Adrenal gland (tissue), 12 donors: ENCODE results near the gene CACYBP. TPM values are rescaled to one million over a fixed set of nuclear protein-coding genes. Genes with fewer than 3 reads are reported as not detected.

ENCODE experiments used
- DNase-seq, 7 donors: peaks; one replicate each; pipeline ENCODE4 v3.0.0-alpha.2; 2019 to 2020
- H3K27ac ChIP-seq, 5 donors: fragments of 200-600 bp; sonication (generic) in 4 of 5; 1 replicate in 3 of 5; 2 replicates in 2 of 5; pipeline versions ENCODE4 v1.5.1 to v1.8.0; 2016 to 2020; ENCODE audit warnings: mild to moderate bottlenecking in 1 of 5
- H3K27me3 ChIP-seq: fragments of 200-600 bp; 2 replicates; pipeline ENCODE4 v1.8.0; 2021
- H3K36me3 ChIP-seq, 2 donors: fragments of 200-600 bp; replicated peaks in 1 of 2; 1 replicate in 1 of 2; 2 replicates in 1 of 2; pipeline versions ENCODE4 v1.5.1 to v1.8.0; 2018 to 2022
- H3K4me1 ChIP-seq, 2 donors: fragments of 200-600 bp; replicated peaks in 1 of 2; 1 replicate in 1 of 2; 2 replicates in 1 of 2; pipeline versions ENCODE4 v1.5.1 to v1.8.0; 2018 to 2021
- H3K4me3 ChIP-seq, 4 donors: fragments of 200-600 bp; sonication (generic) in 3 of 4; one replicate each; pipeline ENCODE4 v1.5.1; 2016 to 2018
- H3K9me3 ChIP-seq, 3 donors: fragments of 200-600 bp; sonication (generic) in 1 of 3; replicated peaks in 1 of 3; 1 replicate in 2 of 3; 2 replicates in 1 of 3; pipeline versions ENCODE4 v1.5.1 to v1.8.0; 2016 to 2021
- CTCF ChIP-seq, 6 experiments: fragments of 450-650 bp in 4 of 6; fragments of 200-600 bp in 2 of 6; sonication (generic) in 1 of 6; IDR thresholded peaks; 1 replicate in 5 of 6; 2 replicates in 1 of 6; pipeline versions ENCODE4 v1.5.1 to v1.8.0; 2016 to 2021; ENCODE audit warnings: antibody characterized with exemption in 6 of 6, mild to moderate bottlenecking in 2 of 6, moderate library complexity in 1 of 6
- POLR2A ChIP-seq, 2 donors: fragments of 450-650 bp; IDR thresholded peaks; one replicate each; pipeline ENCODE4 v1.6.1; 2017; ENCODE audit warnings: antibody characterized with exemption in 2 of 2, mild to moderate bottlenecking in 2 of 2, moderate library complexity in 1 of 2
- WGBS, 4 donors: extraction: QIAGEN DNeasy Blood & Tissue Kit in 2 of 4; methylation state at CpG; one replicate each; pipeline versions ENCODE4 v1.1.5 to v1.1.7; 2013 to 2017; 5-methylcytosine and 5-hydroxymethylcytosine counted together
- intact Hi-C, 2 donors: fragments of 100-400 bp; cut with DNase I; formaldehyde crosslinking; loops; one replicate each; pipeline versions ENCODE4 v1.14.1 to v1.15.0; 2022 to 2023
- polyA plus RNA-seq, 3 donors: library from polyadenylated mRNA; stranded (reverse); fragments of 200-250 nt in 2 of 3; fragments of 350-450 nt in 1 of 3; fragmentation: Illumina TruSeq in 1 of 3; extraction: RNeasy Lipid Tissue Mini Kit (QIAGEN cat#74804) in 1 of 3; gene quantifications; one replicate each; pipeline ENCODE4 v1.2.3, GENCODE V29; 2013 to 2014
- small RNA-seq, 2 donors: library from RNA; depleted of rRNA; stranded (forward); fragments of <200 nt; gene quantifications; one replicate each; pipeline ENCODE3, GENCODE V24; 2016
- total RNA-seq, 9 donors: library from RNA; depleted of rRNA in 4 of 9; stranded (reverse); fragments of >200 nt in 4 of 9; fragments of 120-200 nt in 1 of 9; fragmentation: NEBNext Ultra II Directional in 1 of 9; extraction: Animal tissue kit (Norgen Biotek cat#: 25700) in 1 of 9; gene quantifications; one replicate each; pipeline versions ENCODE4 v1.1.0 to v1.2.4, GENCODE V29; 2013 to 2023
- donor health status: healthy with polysubstance abuse.
- donor health status: Bipolar disorder and iron deficiency.
- donor health status: DM: yes; HTN: yes; CAD: no.
- donor health status: DM: no; HTN: no; CAD: no.
- donor health status: DM: no; HTN: no; CAD: no.
- donor health status: DM: yes; HTN: yes; CAD: no.

The CACYBP gene
- total and polyA plus RNA-seq, 12 donors: 18.7 to 244 (median 60.0) TPM

GRCh38 chr1:175045097-175045496 lies 45.4 kb downstream of the CACYBP start:
- peaks cover 5% of the 10 kb centered on the region for H3K27me3 ChIP-seq
- H3K4me3 ChIP-seq: no peak overlapping the region
- no peaks in the 10 kb centered on the region for H3K9me3 ChIP-seq
- intact Hi-C loops: no loop called here
- no peak for DNase-seq
- no peaks in the 10 kb centered on the region for H3K4me1 ChIP-seq
- no peaks in the 10 kb centered on the region for H3K36me3 ChIP-seq
- WGBS, 4 donors: 92 to 95% (median 94%) methylated on average over 17 to 19 of the region's 19 CpGs
- TF ChIP-seq CTCF (IDR thresholded peaks at IDR 0.05) (no peak), POLR2A (IDR thresholded peaks at IDR 0.05) (no peak)
- no peak overlapping the region for H3K27ac ChIP-seq

- no peak overlapping the region for H3K4me3 ChIP-seq
- no peaks in the 10 kb centered on the region for H3K9me3 ChIP-seq
- peaks cover 5% of the 10 kb centered on the region for H3K27me3 ChIP-seq
- H3K4me1 ChIP-seq: no peaks in the 10 kb centered on the region
- TF ChIP-seq POLR2A (IDR thresholded peaks at IDR 0.05): no peak
- TF ChIP-seq CTCF (IDR thresholded peaks at IDR 0.05): no peak
- H3K36me3 ChIP-seq: no peaks in the 10 kb centered on the region
- no peak overlapping the region for H3K27ac ChIP-seq
- intact Hi-C loops: no loop called here
- 93 to 97% (median 95%) methylated on average over 32 of the region's 32 CpGs for WGBS, 4 donors
- no peak for DNase-seq
Measured at GRCh38 chr1:175045519-175045918, 45.8 kb downstream of the CACYBP start.

GRCh38 chr1:175050992-175051391 lies 51.2 kb downstream of the CACYBP start:
- Histone ChIP-seq H3K4me3 (no peak overlapping the region), H3K36me3 (no peaks in the 10 kb centered on the region), H3K9me3 (no peaks in the 10 kb centered on the region), H3K27me3 (peaks cover 5% of the 10 kb centered on the region), H3K4me1 (no peaks in the 10 kb centered on the region), H3K27ac (no peak overlapping the region)
- no peak for DNase-seq
- no peak for TF ChIP-seq CTCF (IDR thresholded peaks at IDR 0.05)
- TF ChIP-seq POLR2A (IDR thresholded peaks at IDR 0.05): no peak
- 76 to 93% (median 85%) methylated on average over 2 of the region's 2 CpGs for WGBS, 4 donors
- intact Hi-C loops: no loop called here

- H3K4me3 ChIP-seq: no peak overlapping the region
- H3K36me3 ChIP-seq: no peaks in the 10 kb centered on the region
- H3K27ac ChIP-seq: no peak overlapping the region
- DNase-seq: no peak
- intact Hi-C loops: no loop called here
- no peaks in the 10 kb centered on the region for H3K9me3 ChIP-seq
- no peaks in the 10 kb centered on the region for H3K27me3 ChIP-seq
- TF ChIP-seq POLR2A (IDR thresholded peaks at IDR 0.05) (no peak), CTCF (IDR thresholded peaks at IDR 0.05) (no peak)
- H3K4me1 ChIP-seq: no peaks in the 10 kb centered on the region
- WGBS, 4 donors: 58 to 75% (median 69%) methylated on average over 3 of the region's 3 CpGs
Measured at GRCh38 chr1:175054736-175055135, 55.0 kb downstream of the CACYBP start.

Small RNAs within 50 kb of the gene (small RNA-seq; reads per million reads assigned to genes)
- gene RF00019 (0 reads per million in 2 donors), gene RNU6-307P (0 reads per million in 2 donors)

Other genes starting within 250 kb of the CACYBP start
- 10 to 100 TPM; 22.8 to 53.1 (median 30.3) TPM for gene MRPS14, start 23.5 kb downstream of the CACYBP start, total RNA-seq
- gene MRPS14, start 23.5 kb downstream of the CACYBP start, polyA plus RNA-seq: 10 to 100 TPM; 10.8 to 50.7 (median 16.7) TPM
- gene TNN, start 67.9 kb downstream of the CACYBP start, total RNA-seq: under 1 TPM in 7 of 9 donors, not detected in 2; 0.14 to 0.50 (median 0.27) TPM
- under 1 TPM; 0.11 to 0.24 (median 0.13) TPM for gene TNN, start 67.9 kb downstream of the CACYBP start, polyA plus RNA-seq
- 10 to 100 TPM in 6 of 9 donors, 1 to 10 TPM in 3; 1.8 to 54.3 (median 16.2) TPM for gene KIAA0040, start 192.8 kb downstream of the CACYBP start, total RNA-seq
- 1 to 10 TPM; 5.0 to 9.5 (median 7.4) TPM for gene KIAA0040, start 192.8 kb downstream of the CACYBP start, polyA plus RNA-seq